HG02759 (cell line): ENCODE measurements around the gene ASIC4.

Experiments
- ATAC-seq: cut with Tn5 transposase; IDR thresholded peaks from one replicate; pipeline ENCODE4 v1.9.1; 2021; ENCODE audit warnings: mild to moderate bottlenecking, moderate library complexity; ENCODE audit not compliant: unreplicated experiment

The ASIC4 gene

GRCh38 chr2:219531639-219532377 lies 17.5 kb downstream of the ASIC4 start:
- no peak for ATAC-seq

GRCh38 chr2:219532378-219532649 lies 18.0 kb downstream of the ASIC4 start:
- ATAC-seq = no peak

GRCh38 chr2:219533930-219534661 lies 19.8 kb downstream of the ASIC4 start:
- ATAC-seq = no peak

GRCh38 chr2:219536425-219536824 lies 22.1 kb downstream of the ASIC4 start:
- ATAC-seq = no peak

GRCh38 chr2:219536967-219537366 lies 22.7 kb downstream of the ASIC4 start:
- no peak for ATAC-seq

GRCh38 chr2:219537657-219538488 lies 23.6 kb downstream of the ASIC4 start:
- no peak for ATAC-seq

GRCh38 chr2:219538504-219538951 lies 24.2 kb downstream of the ASIC4 start:
- ATAC-seq = no peak

- no peak for ATAC-seq
Observed at GRCh38 chr2:219538956-219539788, 24.9 kb downstream of the ASIC4 start.

GRCh38 chr2:219539926-219540678 lies 25.8 kb downstream of the ASIC4 start:
- ATAC-seq = no peak

- ATAC-seq = no peak
Observed at GRCh38 chr2:219540784-219541504, 26.7 kb downstream of the ASIC4 start.

GRCh38 chr2:219541611-219542180 lies 27.4 kb downstream of the ASIC4 start:
- peak; percentile 50 for ATAC-seq

GRCh38 chr2:219542931-219543595 lies 28.8 kb downstream of the ASIC4 start:
- ATAC-seq = peak; percentile 40

- peak; percentile 78 for ATAC-seq
Observed at GRCh38 chr2:219543596-219544358, 29.5 kb downstream of the ASIC4 start, which contains the start of the genes CHPF and TMEM198. Gene CHPF, minus strand, starts transcription at chr2:219543809. Its CDS starts 271 bp downstream, at chr2:219543538. Gene TMEM198, plus strand, starts transcription at chr2:219544028. Its CDS starts 700 bp downstream, at chr2:219544728.

GRCh38 chr2:219544567-219544966 lies 30.3 kb downstream of the ASIC4 start:
- ATAC-seq = no peak

- no peak for ATAC-seq
Observed at GRCh38 chr2:219545295-219545942, 31.1 kb downstream of the ASIC4 start.

- ATAC-seq = no peak
Observed at GRCh38 chr2:219545943-219546352, 31.7 kb downstream of the ASIC4 start.

GRCh38 chr2:219547621-219548020 lies 33.3 kb downstream of the ASIC4 start:
- ATAC-seq = no peak
